Epithelial cell of esophagus (primary cell): ENCODE data around the gene TRPM2.

Experiments
- DNase-seq: peaks from one replicate; pipeline ENCODE4 v3.0.0; 2010; ENCODE audit warnings: low read depth
- H3K4me3 ChIP-seq: 2 replicates; pipeline ENCODE4 v1.5.1; 2011; ENCODE audit warnings: mild to moderate bottlenecking, low read length, control low read depth
- CTCF ChIP-seq: IDR thresholded peaks from 2 replicates; pipeline ENCODE4 v1.5.1; 2011; ENCODE audit warnings: low read depth, mild to moderate bottlenecking, low read length, control low read depth, inconsistent platforms; ENCODE audit not compliant: insufficient read depth; ENCODE audit errors: missing control alignments

The TRPM2 gene

GRCh38 chr21:44428281-44428960 is 75.0 kb downstream of the TRPM2 start:
- peak; percentile 3 for DNase-seq
- no peak overlapping the region for H3K4me3 ChIP-seq
- TF ChIP-seq CTCF = no peak

GRCh38 chr21:44429894-44430293 is 76.5 kb downstream of the TRPM2 start:
- TF ChIP-seq CTCF = no peak
- DNase-seq = no peak
- H3K4me3 ChIP-seq = no peak overlapping the region

- TF ChIP-seq CTCF = no peak
- no peak overlapping the region for H3K4me3 ChIP-seq
- no peak for DNase-seq
Observed at GRCh38 chr21:44431300-44431699, 77.9 kb downstream of the TRPM2 start.

GRCh38 chr21:44432841-44433790 is 79.7 kb downstream of the TRPM2 start:
- H3K4me3 ChIP-seq = no peak overlapping the region
- TF ChIP-seq CTCF = no peak
- no peak for DNase-seq

DNA sequence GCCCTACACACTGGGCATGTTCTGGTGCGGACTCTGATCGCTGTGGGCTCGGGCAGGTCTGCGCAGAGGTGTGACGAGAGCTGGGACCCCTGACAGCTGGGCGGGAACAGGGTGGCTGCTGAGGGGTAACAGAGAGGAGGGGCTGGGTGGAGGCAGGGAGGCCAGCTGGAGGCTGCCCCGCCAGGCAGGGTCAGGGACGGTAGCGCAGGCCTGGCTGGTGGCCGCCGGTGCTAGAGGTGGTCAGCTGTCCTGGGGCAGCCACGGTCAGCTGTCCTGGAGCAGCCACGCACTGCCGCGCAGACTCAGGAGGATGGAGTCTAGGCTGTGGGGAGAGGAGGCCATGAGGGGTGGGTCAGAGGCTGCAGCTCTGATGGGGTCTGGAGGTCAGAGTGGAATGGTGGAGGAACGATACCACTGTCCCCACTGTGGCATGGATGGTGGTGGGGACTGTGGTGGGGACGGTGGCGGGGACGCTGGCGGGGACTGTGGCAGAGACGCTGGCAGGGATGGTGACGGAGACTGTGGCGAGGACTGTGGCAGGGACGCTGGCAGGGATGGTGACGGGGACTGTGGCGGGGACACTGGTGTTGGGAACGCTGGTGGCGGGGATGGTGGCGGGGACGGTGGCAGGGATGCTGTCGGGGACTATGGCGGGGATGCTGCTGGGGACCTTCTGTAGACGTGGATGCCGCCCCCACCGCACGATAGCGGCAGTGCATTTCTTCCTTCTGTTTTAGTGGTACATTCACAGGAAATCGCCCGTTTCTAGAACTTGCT is 80.6 kb downstream of the TRPM2 start:
- H3K4me3 ChIP-seq = no peak overlapping the region
- TF ChIP-seq CTCF = no peak
- DNase-seq = no peak

DNA sequence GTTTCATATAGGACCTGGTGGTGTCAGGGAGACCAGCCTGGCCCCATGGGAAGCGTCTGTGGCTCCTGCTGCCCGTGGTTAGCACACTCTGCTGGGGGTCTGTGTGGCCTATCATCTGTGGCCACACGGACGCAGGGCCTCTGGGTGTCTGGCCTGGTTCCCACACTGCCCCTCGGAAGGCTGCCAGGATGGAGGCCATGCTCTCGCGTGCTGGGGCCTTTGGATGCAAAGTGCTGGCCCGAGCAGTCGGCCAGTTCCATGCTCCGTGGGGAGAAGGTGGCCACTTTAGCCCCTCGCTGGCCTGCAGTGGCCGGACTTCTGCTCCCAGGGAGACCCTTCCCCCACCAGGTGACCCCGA is 81.1 kb downstream of the TRPM2 start:
- H3K4me3 ChIP-seq = no peak overlapping the region
- DNase-seq = no peak
- no peak for TF ChIP-seq CTCF
